GDM1 (cell line): Measurements from ENCODE around the gene UVRAG.

Source experiments
- DNase-seq: peaks from one replicate; lab custom pipeline; 2025; lab: John Stamatoyannopoulos, UW

Gene UVRAG

DNA sequence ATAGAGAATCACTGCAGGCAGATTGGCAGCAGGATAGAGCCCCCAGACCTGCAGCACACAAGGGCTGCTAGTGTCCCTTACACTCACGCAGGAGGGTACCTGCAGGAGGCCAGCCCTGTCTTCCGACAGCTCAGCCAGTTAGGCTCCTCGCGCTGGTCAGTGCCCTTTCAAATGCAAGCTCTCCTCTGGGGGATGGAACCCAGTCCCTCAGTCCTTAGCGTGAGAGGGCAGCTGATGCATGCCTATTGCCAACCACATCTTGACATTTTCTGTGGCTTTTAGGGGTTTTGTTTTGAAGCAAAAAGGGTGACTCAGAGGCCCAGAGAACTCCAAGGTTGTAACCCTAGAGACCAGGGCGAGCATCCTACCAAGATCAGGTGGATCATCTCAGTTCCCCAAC lies 351.3 kb downstream of the UVRAG start:
- no peak for DNase-seq

DNA sequence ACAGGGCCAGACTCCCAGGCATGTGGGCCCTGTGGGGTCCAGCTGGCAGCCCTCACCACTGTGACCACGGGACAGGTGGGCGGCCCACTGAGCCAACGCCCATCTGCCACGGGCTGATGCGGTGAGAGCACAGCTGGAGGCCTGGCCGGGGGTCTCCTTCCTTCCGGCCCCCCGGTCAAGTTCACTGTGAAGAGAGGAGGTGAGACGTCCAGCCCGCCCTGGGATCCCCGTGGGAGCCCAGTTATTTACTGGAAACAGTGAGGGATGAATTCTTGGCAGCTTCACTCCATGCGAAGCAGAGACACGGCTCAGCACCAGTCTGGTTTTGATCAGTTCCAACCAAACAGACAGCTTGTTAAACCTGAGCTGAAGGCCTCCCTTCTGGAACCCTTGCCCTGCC lies 352.6 kb downstream of the UVRAG start:
- DNase-seq: no peak

DNA sequence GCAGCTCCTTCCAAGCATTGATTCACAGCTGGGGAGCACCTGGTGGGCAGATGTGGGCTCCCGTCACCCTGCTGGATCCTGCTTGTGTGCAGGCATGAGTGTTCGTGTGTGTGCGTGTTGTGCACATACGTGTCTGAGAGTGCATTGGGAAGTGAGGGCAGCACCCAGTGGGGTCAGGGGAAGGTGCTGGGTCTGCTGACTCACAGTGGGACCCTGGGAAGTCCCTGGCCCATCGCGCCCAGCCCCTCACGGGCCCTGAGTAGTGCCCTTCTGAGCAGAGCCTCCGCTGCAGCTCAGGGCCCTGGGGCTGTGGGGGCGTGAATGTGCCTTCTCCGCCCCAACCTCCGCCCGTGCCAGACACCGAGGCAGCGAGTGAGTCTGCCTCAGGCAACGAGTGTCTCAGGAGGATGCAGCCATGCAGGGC lies 354.5 kb downstream of the UVRAG start:
- no peak for DNase-seq

DNA sequence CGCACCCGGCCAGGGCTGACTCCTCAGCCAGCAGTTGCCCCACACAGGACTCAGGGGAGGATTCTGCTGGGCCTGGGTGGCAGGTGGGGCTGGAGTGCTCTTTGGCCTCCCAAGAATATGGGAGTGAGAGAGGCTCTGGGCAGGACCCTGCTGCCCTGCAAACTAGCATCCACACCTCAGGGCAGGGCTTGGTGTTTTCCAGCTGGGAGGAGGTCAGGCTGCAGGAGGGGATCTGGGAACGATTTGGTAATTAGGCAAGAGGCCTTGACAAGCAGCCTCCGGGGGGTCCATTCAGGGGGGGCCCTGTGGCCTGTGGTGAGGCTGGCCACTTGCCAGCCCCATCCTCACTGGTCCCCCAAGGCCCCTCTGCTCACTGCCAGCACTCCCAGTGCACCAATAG lies 355.5 kb downstream of the UVRAG start:
- DNase-seq: no peak

DNA sequence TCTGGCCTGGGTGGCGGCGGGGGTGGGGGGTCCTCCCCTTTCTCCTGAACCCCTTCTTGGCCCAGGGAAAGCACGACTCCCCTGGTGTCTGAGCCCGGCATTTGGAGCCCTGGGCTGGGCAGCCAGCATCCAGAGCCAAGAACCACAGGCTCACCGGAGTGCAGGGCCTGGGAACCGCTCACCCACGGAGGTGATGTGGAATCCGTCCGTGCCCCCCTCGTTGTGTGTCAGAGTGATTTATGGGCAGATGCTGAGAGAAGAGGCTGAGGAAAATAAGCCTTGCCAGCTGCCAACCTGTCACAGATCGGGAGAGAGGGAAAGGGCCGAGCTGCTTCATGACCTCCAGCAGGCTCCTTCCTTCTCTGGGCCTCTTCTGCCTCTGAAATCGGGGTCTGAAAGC lies 357.6 kb downstream of the UVRAG start:
- no peak for DNase-seq

DNA sequence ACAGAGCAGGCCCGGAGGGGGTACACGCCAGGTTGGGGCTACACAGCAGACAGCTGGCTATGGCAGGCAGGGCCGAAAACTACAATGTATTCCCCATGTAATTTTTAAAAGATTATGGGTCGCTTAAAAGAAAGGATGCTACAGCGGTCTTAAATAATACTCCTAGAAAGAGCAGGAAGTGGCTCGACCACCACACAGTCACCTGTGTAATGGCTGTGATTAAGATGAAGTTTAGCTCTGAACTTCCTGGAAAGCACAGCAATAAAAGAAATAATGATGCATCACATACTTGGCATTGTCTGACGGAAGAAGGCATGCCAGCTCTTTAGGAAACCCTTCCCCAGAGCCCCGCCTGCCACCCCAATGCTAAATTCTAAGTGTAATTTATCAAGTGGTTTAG lies 358.7 kb downstream of the UVRAG start:
- DNase-seq: no peak

DNA sequence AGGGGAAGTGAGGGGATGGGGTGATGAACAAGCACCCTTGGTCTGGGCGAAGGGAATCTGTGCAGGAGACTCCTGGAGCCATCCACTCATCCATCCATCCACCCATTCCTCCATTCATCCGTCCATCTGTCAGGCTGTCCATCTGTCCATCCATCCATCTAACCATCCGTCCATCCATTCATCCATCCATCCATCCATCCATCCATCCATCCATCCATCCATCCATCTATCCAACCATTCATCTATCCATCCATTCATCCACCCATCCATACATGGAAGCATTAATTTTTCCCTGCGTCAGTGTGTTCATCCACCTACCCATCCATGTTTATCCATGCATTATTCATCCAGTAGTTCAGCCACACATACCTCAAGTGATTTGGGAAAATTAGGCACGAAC lies 359.3 kb downstream of the UVRAG start:
- DNase-seq: no peak

DNA sequence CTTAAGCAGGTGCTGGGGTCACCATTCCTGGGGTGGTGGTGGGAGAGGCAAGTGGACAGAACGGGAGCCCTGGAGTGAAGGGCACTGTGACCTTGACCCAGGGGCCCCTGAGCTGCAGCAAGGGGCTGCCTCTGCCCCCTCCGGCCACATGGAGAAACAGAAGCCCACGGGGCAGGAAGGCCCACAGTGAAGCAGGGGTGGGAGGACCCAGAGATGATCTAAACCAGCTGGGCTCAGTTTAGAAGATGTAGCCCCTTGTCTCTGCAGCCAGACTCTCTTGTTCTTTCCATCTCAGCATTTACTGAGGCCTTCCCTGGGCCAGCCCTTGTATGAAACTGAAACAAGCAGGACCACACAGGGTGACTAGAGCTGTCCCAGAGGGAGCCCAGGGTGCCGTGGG lies 360.8 kb downstream of the UVRAG start:
- no peak for DNase-seq

DNA sequence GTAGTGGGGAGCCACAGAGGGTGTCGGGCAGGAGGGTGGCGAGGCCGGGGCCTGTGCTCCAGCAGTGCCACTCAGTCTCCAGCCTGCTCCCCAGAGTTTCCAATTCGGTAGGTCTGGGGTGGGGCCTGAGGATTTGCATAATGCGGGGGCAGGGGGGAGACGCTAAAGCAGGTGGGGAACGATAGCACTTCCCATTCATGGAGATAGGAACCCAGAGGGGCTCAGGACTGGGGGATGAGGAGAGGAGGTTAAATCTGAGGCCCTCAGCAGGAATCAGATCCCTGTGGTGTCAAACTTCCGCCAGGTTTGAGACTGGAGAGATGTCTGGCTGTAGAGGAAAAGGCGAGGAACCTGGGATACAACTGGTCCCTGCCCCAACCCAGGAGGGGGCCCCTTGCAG lies 361.5 kb downstream of the UVRAG start:
- no peak for DNase-seq

DNA sequence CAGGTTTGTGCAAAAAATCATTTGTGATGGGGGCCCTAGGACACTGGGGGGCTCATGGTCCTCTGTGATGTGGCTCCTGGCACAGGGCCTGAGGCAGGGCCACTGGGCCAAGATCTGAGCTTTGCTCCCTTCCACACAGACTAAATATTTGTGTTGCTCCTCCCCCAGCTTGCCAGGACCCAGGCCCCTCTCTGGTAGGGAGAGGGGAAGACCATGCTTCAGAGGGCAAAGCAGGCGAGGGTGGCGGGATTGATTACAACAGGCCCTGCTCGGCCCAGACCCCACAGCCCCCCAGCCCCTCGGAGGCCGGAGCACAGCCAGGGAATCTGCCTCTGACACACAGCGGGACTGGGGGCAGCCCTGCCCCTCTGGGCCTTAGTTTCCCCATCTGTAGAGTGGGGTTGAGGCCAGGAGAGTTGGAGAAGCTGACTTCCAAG lies 362.3 kb downstream of the UVRAG start:
- no peak for DNase-seq

DNA sequence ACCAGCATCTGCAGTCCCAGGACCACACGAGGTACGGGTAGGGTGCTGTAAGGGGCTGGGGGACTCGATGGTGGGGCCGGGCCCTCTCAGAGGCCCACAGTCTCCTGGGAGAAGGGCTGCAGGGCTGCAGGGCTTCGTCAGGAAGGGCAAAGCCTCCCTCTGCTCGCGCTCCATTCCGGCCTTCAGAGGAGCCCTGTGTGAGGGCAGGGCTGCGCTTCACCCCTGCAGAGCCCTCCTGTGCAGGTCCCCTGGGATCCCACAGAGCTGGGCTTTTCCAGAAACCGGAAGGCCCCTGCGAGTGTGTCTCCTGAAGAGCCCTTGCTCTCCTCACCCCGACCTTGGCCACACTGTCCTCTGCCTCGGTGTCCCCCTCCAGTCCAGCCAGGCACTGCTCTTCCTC lies 364.1 kb downstream of the UVRAG start:
- no peak for DNase-seq

DNA sequence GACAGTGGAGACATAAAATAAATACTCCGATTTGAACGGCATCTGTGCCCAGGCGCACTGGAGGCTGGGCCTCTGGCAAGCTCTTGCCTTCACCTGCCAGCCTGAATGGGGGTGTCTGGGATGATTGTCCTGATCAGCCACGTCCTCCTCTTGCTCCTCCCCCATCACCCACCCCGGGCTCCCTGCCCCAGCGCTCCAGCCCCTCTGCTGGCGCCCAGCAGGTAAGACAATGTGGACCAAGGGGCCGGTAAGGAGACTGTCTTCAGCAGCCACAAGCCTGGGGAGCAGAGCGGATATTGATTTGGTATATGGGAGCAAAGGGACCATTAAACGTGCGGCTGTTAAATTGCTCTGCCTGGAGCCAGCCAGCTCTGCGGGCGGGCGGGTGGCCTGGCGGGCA lies 366.4 kb downstream of the UVRAG start:
- DNase-seq: no peak

DNA sequence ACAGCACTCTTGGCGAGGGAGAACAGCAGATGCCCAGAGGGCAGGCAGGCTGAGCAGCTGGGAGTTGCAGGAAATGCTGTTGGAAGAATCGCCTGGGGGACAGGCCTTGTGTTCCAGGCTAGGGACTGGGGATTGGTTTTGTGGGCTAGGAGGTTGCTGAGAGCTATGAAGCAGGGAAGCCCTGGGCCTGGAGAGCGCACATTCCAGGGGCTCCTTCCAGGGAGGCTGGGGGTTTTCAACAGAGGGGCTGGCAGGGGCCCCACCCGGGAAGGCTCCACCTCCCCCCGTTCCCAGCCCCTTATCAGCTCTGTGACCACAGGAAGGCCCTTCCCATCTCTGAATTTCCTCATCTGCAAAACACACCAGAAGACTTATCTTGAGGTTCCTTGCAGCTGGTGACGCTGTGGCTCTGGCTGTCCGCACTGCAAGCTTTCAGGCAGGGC lies 369.6 kb downstream of the UVRAG start:
- no peak for DNase-seq

DNA sequence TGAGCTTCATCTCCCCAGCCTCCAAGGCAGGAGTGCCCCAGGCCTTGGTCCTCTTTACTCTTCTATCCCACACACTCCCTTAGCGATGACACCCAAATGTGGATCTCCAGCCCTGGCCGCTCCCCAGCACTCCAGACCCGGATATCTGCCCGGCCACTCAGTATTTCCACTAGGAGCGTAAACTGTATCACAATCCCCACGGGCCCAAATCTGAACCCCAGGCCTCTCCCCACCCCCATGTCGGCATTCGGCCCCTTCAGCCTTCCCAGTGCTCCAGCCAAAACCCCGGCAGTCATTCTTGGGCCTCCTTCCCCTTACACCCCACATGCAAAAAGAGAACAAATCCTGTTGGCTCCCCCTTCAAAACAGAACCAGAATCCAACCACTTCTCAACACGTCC lies 370.5 kb downstream of the UVRAG start:
- no peak for DNase-seq

DNA sequence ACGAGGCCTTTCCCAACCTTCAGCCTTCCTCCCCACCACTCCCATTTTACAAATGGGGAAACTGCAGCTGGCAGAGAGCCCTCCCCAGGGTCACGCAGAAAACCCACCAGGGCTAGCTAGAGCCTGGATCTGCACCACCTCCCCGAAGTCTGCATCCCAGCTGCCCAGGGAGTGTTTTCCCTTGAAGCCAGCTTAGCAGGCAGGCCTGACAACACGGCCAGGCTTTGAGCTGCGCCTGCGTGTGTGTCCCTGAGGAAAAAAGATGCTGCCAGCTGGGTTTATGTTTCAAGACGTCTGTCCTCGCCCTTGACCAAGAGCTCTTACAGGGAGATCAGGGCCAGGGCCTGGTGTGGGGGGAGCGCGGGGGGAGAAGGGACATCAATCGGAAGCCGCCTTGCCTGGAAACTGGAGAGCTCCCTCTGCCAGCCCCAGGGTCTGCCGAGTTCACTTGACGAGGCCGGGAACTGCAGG lies 371.0 kb downstream of the UVRAG start:
- DNase-seq: no peak

DNA sequence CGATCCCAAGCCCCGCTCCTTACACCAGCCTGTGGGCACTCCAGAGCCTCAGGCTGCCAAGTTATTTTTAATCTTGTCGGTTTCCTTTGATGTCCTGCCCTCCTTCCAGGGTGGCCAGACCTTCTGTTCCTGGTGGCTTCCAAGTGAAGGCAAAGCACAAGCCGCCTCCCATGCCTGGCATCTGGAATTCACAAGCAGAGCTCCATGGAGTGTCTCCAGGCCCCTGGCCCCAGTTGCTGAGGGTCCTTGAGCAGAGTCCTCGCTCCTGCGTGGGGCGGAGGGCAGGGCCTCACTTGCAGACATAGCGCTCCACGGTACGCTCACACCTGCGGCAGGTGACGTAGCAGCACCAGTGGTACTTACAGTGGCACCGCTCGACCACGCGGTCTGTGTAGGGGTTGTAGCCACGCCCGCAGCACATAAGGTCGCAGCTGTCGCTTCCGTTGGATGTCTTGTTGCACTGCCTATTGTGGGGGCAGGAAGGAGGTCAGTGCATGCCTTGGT lies 371.8 kb downstream of the UVRAG start:
- no peak for DNase-seq

DNA sequence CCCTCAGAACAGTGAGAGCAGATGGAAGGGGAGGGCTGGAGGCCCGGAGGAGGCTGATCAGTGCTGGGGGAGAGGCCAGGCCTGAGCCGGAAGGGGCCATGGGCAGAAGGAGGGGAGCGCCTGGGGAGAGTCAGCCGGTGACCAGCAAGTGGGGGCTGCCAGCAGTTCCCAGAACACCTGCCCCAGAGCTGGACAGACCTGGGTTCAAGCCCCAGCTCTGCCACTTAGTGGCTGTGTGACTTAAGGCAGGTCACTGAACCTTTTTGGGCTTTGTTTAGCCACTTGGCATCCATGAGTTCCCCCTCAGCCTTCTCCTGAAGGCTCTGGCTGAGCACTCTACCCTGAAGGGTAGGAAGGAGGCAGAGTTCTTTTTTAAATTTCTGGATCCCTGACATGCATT lies 373.9 kb downstream of the UVRAG start:
- no peak for DNase-seq

DNA sequence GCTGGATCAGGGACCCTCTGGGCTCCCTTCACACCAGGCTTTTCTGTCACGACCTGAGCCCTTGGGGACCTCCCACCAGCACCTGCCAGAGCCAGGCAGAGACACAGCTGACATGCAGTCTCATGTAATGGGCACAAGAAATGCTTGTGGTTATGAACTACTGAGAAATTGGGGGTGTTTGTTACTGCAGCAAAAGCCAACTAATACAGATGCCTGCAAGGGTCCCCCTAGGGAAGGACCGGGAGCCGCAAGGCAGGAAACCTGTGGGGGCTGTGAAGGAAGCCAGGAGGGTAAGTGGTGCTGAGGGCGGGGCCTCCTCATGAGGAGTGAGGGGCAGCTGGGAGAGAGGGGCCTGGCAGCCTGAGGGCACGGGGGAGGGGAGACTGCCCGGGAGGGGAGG lies 374.7 kb downstream of the UVRAG start:
- no peak for DNase-seq

DNA sequence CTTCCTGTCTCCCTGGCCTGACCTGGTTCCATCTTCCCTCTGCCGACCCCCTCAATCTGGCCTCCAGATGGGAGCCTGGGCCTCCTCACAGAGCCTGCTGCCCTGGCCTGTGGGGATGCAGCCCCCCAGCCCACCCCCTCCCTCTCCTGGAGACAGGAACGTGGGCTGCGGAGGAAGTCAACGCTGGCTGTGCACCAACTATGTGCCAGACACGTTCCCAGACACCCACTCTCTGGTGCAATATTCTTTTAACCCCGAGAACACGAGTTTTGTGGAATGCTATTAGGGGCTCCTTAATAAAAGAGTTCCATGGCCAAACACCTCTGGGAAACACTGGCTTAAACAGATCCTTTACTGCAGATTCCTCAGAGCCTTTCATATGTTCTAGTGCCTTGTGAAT lies 375.4 kb downstream of the UVRAG start:
- no peak for DNase-seq
